ENCODE results near the gene HTR3D. TPM values are rescaled to one million over a fixed set of nuclear protein-coding genes. Genes with fewer than 3 reads are reported as not detected.

Gene HTR3D
- total and polyA plus RNA-seq, 2 of the 13 experiments (the other 11 are each of a cell fraction or from before 2014, with no cell fraction given), result not detected

DNA sequence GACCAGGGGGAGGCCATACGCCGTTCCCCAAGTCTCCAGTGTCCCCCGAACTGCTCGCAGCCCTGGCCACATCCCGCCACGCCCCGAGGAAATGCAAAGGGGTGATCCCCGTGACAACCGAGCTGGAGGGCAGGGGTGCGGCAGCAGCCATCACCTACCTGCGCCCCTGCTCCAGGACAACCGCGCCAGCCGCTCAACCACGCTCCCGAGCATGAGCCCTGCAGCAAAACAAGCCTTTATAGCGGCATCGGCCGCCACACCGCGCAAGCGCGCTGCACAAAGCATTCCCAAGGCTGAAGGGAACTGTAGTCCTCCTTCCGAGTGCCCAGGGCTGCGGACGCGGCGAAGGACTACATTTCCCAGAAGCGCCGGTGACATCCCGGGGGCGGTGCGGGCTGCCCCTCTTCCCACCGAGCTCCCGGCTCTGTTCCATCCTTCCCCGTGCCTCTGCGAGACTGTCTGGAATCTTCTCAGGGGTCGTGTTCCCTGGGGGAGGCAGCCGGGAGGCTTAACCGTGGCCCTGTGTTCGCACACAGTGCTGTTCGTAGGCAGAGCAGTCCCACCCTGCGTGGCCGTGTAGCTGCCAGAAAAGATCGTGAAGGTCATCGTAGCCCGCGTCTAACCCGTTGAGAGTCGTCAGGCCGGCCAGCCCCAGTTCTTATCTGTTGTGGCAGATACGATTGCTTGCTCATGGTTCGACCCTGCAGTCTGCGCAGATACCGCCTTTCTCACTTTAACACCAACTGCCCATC lies 13.7 kb upstream of the HTR3D start, which contains the start of gene ABCC5 (continued):
- TF ChIP-seq, protein P1, sequence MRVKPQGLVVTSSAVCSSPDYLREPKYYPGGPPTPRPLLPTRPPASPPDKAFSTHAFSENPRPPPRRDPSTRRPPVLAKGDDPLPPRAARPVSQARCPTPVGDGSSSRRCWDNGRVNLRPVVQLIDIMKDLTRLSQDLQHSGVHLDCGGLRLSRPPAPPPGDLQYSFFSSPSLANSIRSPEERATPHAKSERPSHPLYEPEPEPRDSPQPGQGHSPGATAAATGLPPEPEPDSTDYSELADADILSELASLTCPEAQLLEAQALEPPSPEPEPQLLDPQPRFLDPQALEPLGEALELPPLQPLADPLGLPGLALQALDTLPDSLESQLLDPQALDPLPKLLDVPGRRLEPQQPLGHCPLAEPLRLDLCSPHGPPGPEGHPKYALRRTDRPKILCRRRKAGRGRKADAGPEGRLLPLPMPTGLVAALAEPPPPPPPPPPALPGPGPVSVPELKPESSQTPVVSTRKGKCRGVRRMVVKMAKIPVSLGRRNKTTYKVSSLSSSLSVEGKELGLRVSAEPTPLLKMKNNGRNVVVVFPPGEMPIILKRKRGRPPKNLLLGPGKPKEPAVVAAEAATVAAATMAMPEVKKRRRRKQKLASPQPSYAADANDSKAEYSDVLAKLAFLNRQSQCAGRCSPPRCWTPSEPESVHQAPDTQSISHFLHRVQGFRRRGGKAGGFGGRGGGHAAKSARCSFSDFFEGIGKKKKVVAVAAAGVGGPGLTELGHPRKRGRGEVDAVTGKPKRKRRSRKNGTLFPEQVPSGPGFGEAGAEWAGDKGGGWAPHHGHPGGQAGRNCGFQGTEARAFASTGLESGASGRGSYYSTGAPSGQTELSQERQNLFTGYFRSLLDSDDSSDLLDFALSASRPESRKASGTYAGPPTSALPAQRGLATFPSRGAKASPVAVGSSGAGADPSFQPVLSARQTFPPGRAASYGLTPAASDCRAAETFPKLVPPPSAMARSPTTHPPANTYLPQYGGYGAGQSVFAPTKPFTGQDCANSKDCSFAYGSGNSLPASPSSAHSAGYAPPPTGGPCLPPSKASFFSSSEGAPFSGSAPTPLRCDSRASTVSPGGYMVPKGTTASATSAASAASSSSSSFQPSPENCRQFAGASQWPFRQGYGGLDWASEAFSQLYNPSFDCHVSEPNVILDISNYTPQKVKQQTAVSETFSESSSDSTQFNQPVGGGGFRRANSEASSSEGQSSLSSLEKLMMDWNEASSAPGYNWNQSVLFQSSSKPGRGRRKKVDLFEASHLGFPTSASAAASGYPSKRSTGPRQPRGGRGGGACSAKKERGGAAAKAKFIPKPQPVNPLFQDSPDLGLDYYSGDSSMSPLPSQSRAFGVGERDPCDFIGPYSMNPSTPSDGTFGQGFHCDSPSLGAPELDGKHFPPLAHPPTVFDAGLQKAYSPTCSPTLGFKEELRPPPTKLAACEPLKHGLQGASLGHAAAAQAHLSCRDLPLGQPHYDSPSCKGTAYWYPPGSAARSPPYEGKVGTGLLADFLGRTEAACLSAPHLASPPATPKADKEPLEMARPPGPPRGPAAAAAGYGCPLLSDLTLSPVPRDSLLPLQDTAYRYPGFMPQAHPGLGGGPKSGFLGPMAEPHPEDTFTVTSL (CRISPR knock-in tag; IDR thresholded peaks at IDR 0.05; ENCODE audit: borderline replicate concordance), result no peak
- TF ChIP-seq, protein P2, sequence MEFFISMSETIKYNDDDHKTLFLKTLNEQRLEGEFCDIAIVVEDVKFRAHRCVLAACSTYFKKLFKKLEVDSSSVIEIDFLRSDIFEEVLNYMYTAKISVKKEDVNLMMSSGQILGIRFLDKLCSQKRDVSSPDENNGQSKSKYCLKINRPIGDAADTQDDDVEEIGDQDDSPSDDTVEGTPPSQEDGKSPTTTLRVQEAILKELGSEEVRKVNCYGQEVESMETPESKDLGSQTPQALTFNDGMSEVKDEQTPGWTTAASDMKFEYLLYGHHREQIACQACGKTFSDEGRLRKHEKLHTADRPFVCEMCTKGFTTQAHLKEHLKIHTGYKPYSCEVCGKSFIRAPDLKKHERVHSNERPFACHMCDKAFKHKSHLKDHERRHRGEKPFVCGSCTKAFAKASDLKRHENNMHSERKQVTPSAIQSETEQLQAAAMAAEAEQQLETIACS (CRISPR knock-in tag; IDR thresholded peaks at IDR 0.05), result no peak
- peak; percentile 82 for TF ChIP-seq POLR2AphosphoS5 (IDR thresholded peaks at IDR 0.05; ENCODE audit: low read depth, low read length)
- TF ChIP-seq HNRNPLL (IDR thresholded peaks at IDR 0.05; ENCODE audit: low read depth, low read length, poor library complexity, severe bottlenecking), result peak; percentile 69
- no peak for TF ChIP-seq NPAS2 (CRISPR knock-in tag; IDR thresholded peaks at IDR 0.05; ENCODE audit: borderline replicate concordance)
- peak; percentile 89 for TF ChIP-seq HDAC1 (CRISPR knock-in tag; IDR thresholded peaks at IDR 0.05)
- TF ChIP-seq KLF12 (CRISPR knock-in tag; IDR thresholded peaks at IDR 0.05; ENCODE audit: borderline replicate concordance), result no peak
- TF ChIP-seq ZNF782 (CRISPR knock-in tag; IDR thresholded peaks at IDR 0.05; ENCODE audit: borderline replicate concordance), result no peak
- TF ChIP-seq ZNF878 (CRISPR knock-in tag; IDR thresholded peaks at IDR 0.05), result no peak
- TF ChIP-seq ZNF761 (CRISPR knock-in tag; conservative IDR thresholded peaks at IDR 0.05), result peak; percentile 74
- TF ChIP-seq ARID2 (CRISPR knock-in tag; IDR thresholded peaks at IDR 0.05; ENCODE audit: borderline replicate concordance), result peak; percentile 45; the same call in 1 of the 2 replicates
- no peak for TF ChIP-seq ZNF496 (CRISPR knock-in tag; IDR thresholded peaks at IDR 0.05; ENCODE audit: insufficient replicate concordance)
- TF ChIP-seq, protein P3, sequence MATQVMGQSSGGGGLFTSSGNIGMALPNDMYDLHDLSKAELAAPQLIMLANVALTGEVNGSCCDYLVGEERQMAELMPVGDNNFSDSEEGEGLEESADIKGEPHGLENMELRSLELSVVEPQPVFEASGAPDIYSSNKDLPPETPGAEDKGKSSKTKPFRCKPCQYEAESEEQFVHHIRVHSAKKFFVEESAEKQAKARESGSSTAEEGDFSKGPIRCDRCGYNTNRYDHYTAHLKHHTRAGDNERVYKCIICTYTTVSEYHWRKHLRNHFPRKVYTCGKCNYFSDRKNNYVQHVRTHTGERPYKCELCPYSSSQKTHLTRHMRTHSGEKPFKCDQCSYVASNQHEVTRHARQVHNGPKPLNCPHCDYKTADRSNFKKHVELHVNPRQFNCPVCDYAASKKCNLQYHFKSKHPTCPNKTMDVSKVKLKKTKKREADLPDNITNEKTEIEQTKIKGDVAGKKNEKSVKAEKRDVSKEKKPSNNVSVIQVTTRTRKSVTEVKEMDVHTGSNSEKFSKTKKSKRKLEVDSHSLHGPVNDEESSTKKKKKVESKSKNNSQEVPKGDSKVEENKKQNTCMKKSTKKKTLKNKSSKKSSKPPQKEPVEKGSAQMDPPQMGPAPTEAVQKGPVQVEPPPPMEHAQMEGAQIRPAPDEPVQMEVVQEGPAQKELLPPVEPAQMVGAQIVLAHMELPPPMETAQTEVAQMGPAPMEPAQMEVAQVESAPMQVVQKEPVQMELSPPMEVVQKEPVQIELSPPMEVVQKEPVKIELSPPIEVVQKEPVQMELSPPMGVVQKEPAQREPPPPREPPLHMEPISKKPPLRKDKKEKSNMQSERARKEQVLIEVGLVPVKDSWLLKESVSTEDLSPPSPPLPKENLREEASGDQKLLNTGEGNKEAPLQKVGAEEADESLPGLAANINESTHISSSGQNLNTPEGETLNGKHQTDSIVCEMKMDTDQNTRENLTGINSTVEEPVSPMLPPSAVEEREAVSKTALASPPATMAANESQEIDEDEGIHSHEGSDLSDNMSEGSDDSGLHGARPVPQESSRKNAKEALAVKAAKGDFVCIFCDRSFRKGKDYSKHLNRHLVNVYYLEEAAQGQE (IDR thresholded peaks at IDR 0.05; ENCODE audit: borderline replicate concordance in 1 of 2, low read depth in 1 of 2, low read length in 2 of 2), result no peak
- TF ChIP-seq, protein P4, sequence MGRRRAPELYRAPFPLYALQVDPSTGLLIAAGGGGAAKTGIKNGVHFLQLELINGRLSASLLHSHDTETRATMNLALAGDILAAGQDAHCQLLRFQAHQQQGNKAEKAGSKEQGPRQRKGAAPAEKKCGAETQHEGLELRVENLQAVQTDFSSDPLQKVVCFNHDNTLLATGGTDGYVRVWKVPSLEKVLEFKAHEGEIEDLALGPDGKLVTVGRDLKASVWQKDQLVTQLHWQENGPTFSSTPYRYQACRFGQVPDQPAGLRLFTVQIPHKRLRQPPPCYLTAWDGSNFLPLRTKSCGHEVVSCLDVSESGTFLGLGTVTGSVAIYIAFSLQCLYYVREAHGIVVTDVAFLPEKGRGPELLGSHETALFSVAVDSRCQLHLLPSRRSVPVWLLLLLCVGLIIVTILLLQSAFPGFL (CRISPR knock-in tag; IDR thresholded peaks at IDR 0.05), result no peak
- no peak for TF ChIP-seq JDP2 (CRISPR knock-in tag; IDR thresholded peaks at IDR 0.05; ENCODE audit: borderline replicate concordance)
- no peak; the same call in 1 of the 2 replicates for TF ChIP-seq ZSCAN21 (CRISPR knock-in tag; IDR thresholded peaks at IDR 0.05; ENCODE audit: borderline replicate concordance)
- TF ChIP-seq SALL1 (CRISPR knock-in tag; IDR thresholded peaks at IDR 0.05), result peak; percentile 49

Measured in HepG2 (cell line).